ENCODE results near the gene PABPN1L.

GRCh38 chr16:88825146-88825545, 41.3 kb downstream of the PABPN1L start:
- no peak for TF ChIP-seq POLR2AphosphoS5 (IDR thresholded peaks at IDR 0.05)
- TF ChIP-seq POLR2A (IDR thresholded peaks at IDR 0.05) = no peak

Measured in sigmoid colon (tissue), 4 donors.